Activated CD8-positive, alpha-beta T cell treated with anti-CD3 and anti-CD28 coated beads for 36 hours (primary cell): ENCODE data around the gene BHLHE41. TPM values are rescaled to one million over a fixed set of nuclear protein-coding genes. Genes with fewer than 3 reads are reported as not detected.

Source experiments
- ATAC-seq: fragments of 200-7000 bp; cut with Tn5 transposase; one replicate; pipeline ENCODE4 v1.10.0; 2021; ENCODE audit warnings: mild to moderate bottlenecking, moderate library complexity
- CTCF ChIA-PET: fragments of 350-600 bp; sonication (Branson Sonifier 250); formaldehyde crosslinking; loops from one replicate; lab custom pipeline; 2021; ENCODE audit warnings: antibody characterized with exemption; lab: Charles Lee
- POLR2A ChIA-PET: fragments of 350-600 bp; sonication (Branson Sonifier 250); formaldehyde crosslinking; loops from one replicate; lab custom pipeline; 2021; ENCODE audit warnings: antibody characterized with exemption; lab: Charles Lee
- DNase-seq: peaks from one replicate; pipeline ENCODE4 v3.0.0-alpha.2; 2020
- H3K27ac Mint-ChIP-seq: one replicate; pipeline ENCODE4 v1.8.0; 2021; ENCODE audit warnings: mild to moderate bottlenecking, mixed read lengths
- H3K27me3 Mint-ChIP-seq: one replicate; pipeline ENCODE4 v1.8.0; 2021; ENCODE audit warnings: mixed read lengths
- H3K36me3 Mint-ChIP-seq: one replicate; pipeline ENCODE4 v1.8.0; 2021; ENCODE audit warnings: low read depth, mixed read lengths
- H3K4me1 Mint-ChIP-seq: one replicate; pipeline ENCODE4 v1.8.0; 2021; ENCODE audit warnings: low read depth, mixed read lengths
- H3K4me3 Mint-ChIP-seq: one replicate; pipeline ENCODE4 v1.8.0; 2021; ENCODE audit warnings: mild to moderate bottlenecking, moderate library complexity, mixed read lengths
- H3K9me3 Mint-ChIP-seq: one replicate; pipeline ENCODE4 v1.8.0; 2021; ENCODE audit warnings: mixed read lengths
- intact Hi-C: fragments of 100-400 bp; cut with micrococcal nuclease; formaldehyde crosslinking; loops from one replicate; pipeline ENCODE4 v1.10.0; 2022
- total RNA-seq, 2 experiments: library from RNA; stranded (reverse); gene quantifications; one replicate each; pipeline ENCODE4 v1.2.3, GENCODE V29; 2021
- TF ChIP-seq, protein P1 (sequence below): fragments of 200-600 bp; IDR thresholded peaks from one replicate; pipeline ENCODE4 v1.8.0; 2022; ENCODE audit warnings: antibody characterized with exemption, mild to moderate bottlenecking

The BHLHE41 gene
- total RNA-seq, 2 experiments from 2014 or later = not detected

GRCh38 chr12:26077915-26078702, 46.7 kb downstream of the BHLHE41 start:
- Mint-ChIP-seq H3K27ac (no peak overlapping the region), H3K9me3 (peaks cover 5% of the 10 kb centered on the region), H3K4me1 (no peaks in the 10 kb centered on the region), H3K27me3 (no peaks in the 10 kb centered on the region), H3K4me3 (no peak overlapping the region), H3K36me3 (no peaks in the 10 kb centered on the region)
- ChIA-PET CTCF (no interaction called here), POLR2A (no interaction called here)
- TF ChIP-seq, protein P1, sequence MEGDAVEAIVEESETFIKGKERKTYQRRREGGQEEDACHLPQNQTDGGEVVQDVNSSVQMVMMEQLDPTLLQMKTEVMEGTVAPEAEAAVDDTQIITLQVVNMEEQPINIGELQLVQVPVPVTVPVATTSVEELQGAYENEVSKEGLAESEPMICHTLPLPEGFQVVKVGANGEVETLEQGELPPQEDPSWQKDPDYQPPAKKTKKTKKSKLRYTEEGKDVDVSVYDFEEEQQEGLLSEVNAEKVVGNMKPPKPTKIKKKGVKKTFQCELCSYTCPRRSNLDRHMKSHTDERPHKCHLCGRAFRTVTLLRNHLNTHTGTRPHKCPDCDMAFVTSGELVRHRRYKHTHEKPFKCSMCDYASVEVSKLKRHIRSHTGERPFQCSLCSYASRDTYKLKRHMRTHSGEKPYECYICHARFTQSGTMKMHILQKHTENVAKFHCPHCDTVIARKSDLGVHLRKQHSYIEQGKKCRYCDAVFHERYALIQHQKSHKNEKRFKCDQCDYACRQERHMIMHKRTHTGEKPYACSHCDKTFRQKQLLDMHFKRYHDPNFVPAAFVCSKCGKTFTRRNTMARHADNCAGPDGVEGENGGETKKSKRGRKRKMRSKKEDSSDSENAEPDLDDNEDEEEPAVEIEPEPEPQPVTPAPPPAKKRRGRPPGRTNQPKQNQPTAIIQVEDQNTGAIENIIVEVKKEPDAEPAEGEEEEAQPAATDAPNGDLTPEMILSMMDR = no peak
- DNase-seq = no peak
- intact Hi-C loops = no loop called here
- no peak for ATAC-seq

Other genes with a start within 250 kb of the BHLHE41 start
- not detected for gene RASSF8, start 166.4 kb downstream of the BHLHE41 start, total RNA-seq
- gene SSPN, start 70.5 kb upstream of the BHLHE41 start, total RNA-seq = not detected